ENCODE results near the gene KIF14.
A peak's percentile ranks its signal among the peaks of the same experiment; 100 is the strongest.

Gene KIF14

GRCh38 chr1:200620273-200621131, at the start of gene KIF14:
Gene KIF14, minus strand, starts transcription at chr1:200620751. Its CDS starts 2,028 bp downstream, at chr1:200618723.
- TF ChIP-seq CTCF (IDR thresholded peaks at IDR 0.05; ENCODE audit: low read depth, low read length) = no peak
- peak within 1 kb of the TSS; percentile 80 for H3K4me3 ChIP-seq (ENCODE audit: low read depth, low read length)
- H3K36me3 ChIP-seq = peaks cover 34% of the 10 kb centered on the region
- H3K27me3 ChIP-seq (ENCODE audit: insufficient read depth, low read depth, severe bottlenecking) = no peaks in the 10 kb centered on the region
- no peaks in the 10 kb centered on the region for H3K9me3 ChIP-seq (ENCODE audit: severe bottlenecking)
- H3K27ac ChIP-seq = peak within 1 kb of the TSS; percentile 84
- peak; percentile 100 for DNase-seq

GRCh38 chr1:200669314-200670241, 49.0 kb upstream of the KIF14 start, which contains the start of gene DDX59:
Gene DDX59, minus strand, starts transcription at chr1:200669907. Its CDS starts 3,167 bp downstream, at chr1:200666740.
- H3K27ac ChIP-seq = peak within 1 kb of the TSS; percentile 99

GRCh38 chr1:200668514-200669313, 48.2 kb upstream of the KIF14 start:
- DNase-seq = no peak
- H3K27ac ChIP-seq = peak overlapping the region; percentile 99
- peak overlapping the region; percentile 98 for H3K4me3 ChIP-seq (ENCODE audit: low read depth, low read length)
- TF ChIP-seq CTCF (IDR thresholded peaks at IDR 0.05; ENCODE audit: low read depth, low read length) = no peak
- no peaks in the 10 kb centered on the region for H3K9me3 ChIP-seq (ENCODE audit: severe bottlenecking)
- H3K27me3 ChIP-seq (ENCODE audit: insufficient read depth, low read depth, severe bottlenecking) = no peaks in the 10 kb centered on the region
- H3K36me3 ChIP-seq = peaks cover 35% of the 10 kb centered on the region

More at GRCh38 chr1:200669314-200670241, 49.0 kb upstream of the KIF14 start, which contains the start of gene DDX59:
- peak; percentile 100 for DNase-seq
- H3K36me3 ChIP-seq = peaks cover 26% of the 10 kb centered on the region
- TF ChIP-seq CTCF (IDR thresholded peaks at IDR 0.05; ENCODE audit: low read depth, low read length) = no peak
- peak within 1 kb of the TSS; percentile 98 for H3K4me3 ChIP-seq (ENCODE audit: low read depth, low read length)
- H3K9me3 ChIP-seq (ENCODE audit: severe bottlenecking) = no peaks in the 10 kb centered on the region
- H3K27me3 ChIP-seq (ENCODE audit: insufficient read depth, low read depth, severe bottlenecking) = no peaks in the 10 kb centered on the region

- H3K27me3 ChIP-seq (ENCODE audit: insufficient read depth, low read depth, severe bottlenecking) = no peaks in the 10 kb centered on the region
- H3K4me3 ChIP-seq (ENCODE audit: low read depth, low read length) = no peak overlapping the region
- peaks cover 59% of the 10 kb centered on the region for H3K36me3 ChIP-seq
- H3K27ac ChIP-seq = no peak overlapping the region
- no peak for TF ChIP-seq CTCF (IDR thresholded peaks at IDR 0.05; ENCODE audit: low read depth, low read length)
- DNase-seq = no peak
- H3K9me3 ChIP-seq (ENCODE audit: severe bottlenecking) = no peaks in the 10 kb centered on the region
Observed at GRCh38 chr1:200666309-200666708, 45.8 kb upstream of the KIF14 start.

GRCh38 chr1:200665861-200666260, 45.3 kb upstream of the KIF14 start:
- Histone ChIP-seq H3K27me3 (ENCODE audit: insufficient read depth, low read depth, severe bottlenecking) (no peaks in the 10 kb centered on the region), H3K4me3 (ENCODE audit: low read depth, low read length) (no peak overlapping the region), H3K9me3 (ENCODE audit: severe bottlenecking) (no peaks in the 10 kb centered on the region), H3K36me3 (peaks cover 63% of the 10 kb centered on the region), H3K27ac (no peak overlapping the region)
- no peak for TF ChIP-seq CTCF (IDR thresholded peaks at IDR 0.05; ENCODE audit: low read depth, low read length)
- DNase-seq = no peak
